ENCODE data around the gene RAB13.

RAB13 gene

GRCh38 chr1:153951183-153951582 is 35.0 kb downstream of the RAB13 start:
- Histone ChIP-seq H3K27me3 (no peaks in the 10 kb centered on the region), H3K36me3 (peaks cover 79% of the 10 kb centered on the region), H3K27ac (no peak overlapping the region), H3K9me3 (no peaks in the 10 kb centered on the region), H3K4me3 (ENCODE audit: low read depth in 1 of 2, low read length in 1 of 2) (no peak overlapping the region), H3K4me1 (ENCODE audit: control insufficient read depth in 1 of 2, insufficient read depth in 1 of 2, low read depth in 1 of 2, low read length in 1 of 2) (peaks cover 19 to 24% of the 10 kb centered on the region in 2 experiments)
- no peak for TF ChIP-seq CTCF (IDR thresholded peaks at IDR 0.05)

GRCh38 chr1:153946622-153947241 is 39.4 kb downstream of the RAB13 start, which contains the start of gene DENND4B:
DENND4B (minus strand) TSS chr1:153946718; CDS start chr1:153944374, 2,344 bp downstream.
- peak; percentile 97 for TF ChIP-seq CTCF (IDR thresholded peaks at IDR 0.05)
- Histone ChIP-seq H3K36me3 (peaks cover 65% of the 10 kb centered on the region), H3K4me1 (ENCODE audit: control insufficient read depth in 1 of 2, insufficient read depth in 1 of 2, low read depth in 1 of 2, low read length in 1 of 2) (peaks cover 41 to 44% of the 10 kb centered on the region in 2 experiments)

GRCh38 chr1:153945795-153946621 is 40.1 kb downstream of the RAB13 start:
- H3K36me3 ChIP-seq = peaks cover 65% of the 10 kb centered on the region
- H3K4me3 ChIP-seq (ENCODE audit: low read depth in 1 of 2, low read length in 1 of 2) = peak overlapping the region; percentile 75 to 83
- H3K9me3 ChIP-seq = no peaks in the 10 kb centered on the region
- H3K27ac ChIP-seq = peak overlapping the region; percentile 100
- peaks cover 41 to 47% of the 10 kb centered on the region in 2 experiments for H3K4me1 ChIP-seq (ENCODE audit: control insufficient read depth in 1 of 2, insufficient read depth in 1 of 2, low read depth in 1 of 2, low read length in 1 of 2)
- no peak for TF ChIP-seq CTCF (IDR thresholded peaks at IDR 0.05)
- no peaks in the 10 kb centered on the region for H3K27me3 ChIP-seq

More at GRCh38 chr1:153946622-153947241, 39.4 kb downstream of the RAB13 start, which contains the start of gene DENND4B:
- H3K27ac ChIP-seq = peak within 1 kb of the TSS; percentile 100
- peak within 1 kb of the TSS; percentile 75 to 83 for H3K4me3 ChIP-seq (ENCODE audit: low read depth in 1 of 2, low read length in 1 of 2)
- no peaks in the 10 kb centered on the region for H3K27me3 ChIP-seq
- no peaks in the 10 kb centered on the region for H3K9me3 ChIP-seq

- H3K9me3 ChIP-seq = no peaks in the 10 kb centered on the region
- H3K27ac ChIP-seq = peak overlapping the region; percentile 100
- H3K36me3 ChIP-seq = peaks cover 65% of the 10 kb centered on the region
- H3K4me1 ChIP-seq (ENCODE audit: control insufficient read depth in 1 of 2, insufficient read depth in 1 of 2, low read depth in 1 of 2, low read length in 1 of 2) = peaks cover 41 to 47% of the 10 kb centered on the region in 2 experiments
- H3K4me3 ChIP-seq (ENCODE audit: low read depth in 1 of 2, low read length in 1 of 2) = peak overlapping the region; percentile 75 to 83
- peak; percentile 25 for TF ChIP-seq CTCF (IDR thresholded peaks at IDR 0.05)
- no peaks in the 10 kb centered on the region for H3K27me3 ChIP-seq
These were observed 40.9 kb downstream of the RAB13 start for GRCh38 chr1:153945131-153945794.

GRCh38 chr1:153944827-153945117 is 41.4 kb downstream of the RAB13 start:
- Histone ChIP-seq H3K4me1 (ENCODE audit: control insufficient read depth in 1 of 2, insufficient read depth in 1 of 2, low read depth in 1 of 2, low read length in 1 of 2) (peaks cover 41 to 47% of the 10 kb centered on the region in 2 experiments), H3K4me3 (ENCODE audit: low read depth in 1 of 2, low read length in 1 of 2) (peak overlapping the region; percentile 75 to 83), H3K9me3 (no peaks in the 10 kb centered on the region), H3K27me3 (no peaks in the 10 kb centered on the region), H3K27ac (peak overlapping the region; percentile 100), H3K36me3 (peaks cover 65% of the 10 kb centered on the region)
- no peak for TF ChIP-seq CTCF (IDR thresholded peaks at IDR 0.05)
